HL-60/S4 treated with phorbol 12-myristate 13-acetate at 8.2 ng/mL for 4 days and 3 days (cell line): ENCODE results near the gene MAGI2.

Experiments
- in situ Hi-C: fragments of 300-500 bp; cut with MboI; formaldehyde crosslinking; loops from 2 replicates; pipeline ENCODE4 v1.15.0; 2022; ENCODE audit warnings: low sequenced_read_pairs

MAGI2 gene

GRCh38 chr7:78218876-78219275 lies 1234.6 kb downstream of the MAGI2 start:
- in situ Hi-C loops: no loop called here

- in situ Hi-C loops: no loop called here
These were observed 1235.4 kb downstream of the MAGI2 start for GRCh38 chr7:78218051-78218450.

GRCh38 chr7:78215199-78215598 lies 1238.3 kb downstream of the MAGI2 start:
- in situ Hi-C loops: no loop called here

GRCh38 chr7:78213402-78213801 lies 1240.1 kb downstream of the MAGI2 start:
- in situ Hi-C loops: no loop called here

- in situ Hi-C loops: no loop called here
These were observed 1240.9 kb downstream of the MAGI2 start for GRCh38 chr7:78212476-78213060.

GRCh38 chr7:78207269-78207668 lies 1246.2 kb downstream of the MAGI2 start:
- in situ Hi-C loops: no loop called here

- in situ Hi-C loops: no loop called here
These were observed 1246.7 kb downstream of the MAGI2 start for GRCh38 chr7:78206769-78207168.

- in situ Hi-C loops: no loop called here
These were observed 1250.3 kb downstream of the MAGI2 start for GRCh38 chr7:78203042-78203720.

GRCh38 chr7:78198756-78199155 lies 1254.7 kb downstream of the MAGI2 start:
- in situ Hi-C loops: no loop called here

- in situ Hi-C loops: no loop called here
These were observed 1256.0 kb downstream of the MAGI2 start for GRCh38 chr7:78197447-78197846.

GRCh38 chr7:78195281-78195680 lies 1258.2 kb downstream of the MAGI2 start:
- in situ Hi-C loops: no loop called here

GRCh38 chr7:78194611-78195010 lies 1258.9 kb downstream of the MAGI2 start:
- in situ Hi-C loops: no loop called here

- in situ Hi-C loops: no loop called here
These were observed 1261.9 kb downstream of the MAGI2 start for GRCh38 chr7:78191475-78192079.

GRCh38 chr7:78189762-78190161 lies 1263.7 kb downstream of the MAGI2 start:
- in situ Hi-C loops: no loop called here

- in situ Hi-C loops: no loop called here
These were observed 1268.2 kb downstream of the MAGI2 start for GRCh38 chr7:78185149-78185745.

GRCh38 chr7:78184299-78184698 lies 1269.2 kb downstream of the MAGI2 start:
- in situ Hi-C loops: no loop called here

GRCh38 chr7:78179827-78180477 lies 1273.5 kb downstream of the MAGI2 start:
- in situ Hi-C loops: no loop called here

GRCh38 chr7:78179211-78179610 lies 1274.3 kb downstream of the MAGI2 start:
- in situ Hi-C loops: no loop called here

GRCh38 chr7:78178319-78178718 lies 1275.1 kb downstream of the MAGI2 start:
- in situ Hi-C loops: no loop called here

GRCh38 chr7:78176171-78176570 lies 1277.3 kb downstream of the MAGI2 start:
- in situ Hi-C loops: no loop called here

GRCh38 chr7:78175330-78176100 lies 1278.0 kb downstream of the MAGI2 start:
- in situ Hi-C loops: no loop called here
